M059J (cell line): Measurements from ENCODE around the gene GBGT1. TPM values are rescaled to one million over a fixed set of nuclear protein-coding genes. Genes with fewer than 3 reads are reported as not detected.
"Not testable (repeated sequence)": the region's sequence is repeated elsewhere in the genome, so short reads cannot be mapped to it uniquely, and the experiment has no call there.

ENCODE experiments used
- DNase-seq: peaks from one replicate; pipeline ENCODE4 v3.0.0-alpha.2; 2012; ENCODE audit warnings: low read depth
- total RNA-seq: library from RNA; depleted of rRNA; stranded (reverse); fragments of >200 nt; shearing (Covaris generic); gene quantifications from 2 replicates; pipeline ENCODE4 v1.2.3, GENCODE V29; 2014; rRNA removed

GBGT1 gene
- total RNA-seq = 0.05 and 0.44 TPM in 2 replicates

DNA sequence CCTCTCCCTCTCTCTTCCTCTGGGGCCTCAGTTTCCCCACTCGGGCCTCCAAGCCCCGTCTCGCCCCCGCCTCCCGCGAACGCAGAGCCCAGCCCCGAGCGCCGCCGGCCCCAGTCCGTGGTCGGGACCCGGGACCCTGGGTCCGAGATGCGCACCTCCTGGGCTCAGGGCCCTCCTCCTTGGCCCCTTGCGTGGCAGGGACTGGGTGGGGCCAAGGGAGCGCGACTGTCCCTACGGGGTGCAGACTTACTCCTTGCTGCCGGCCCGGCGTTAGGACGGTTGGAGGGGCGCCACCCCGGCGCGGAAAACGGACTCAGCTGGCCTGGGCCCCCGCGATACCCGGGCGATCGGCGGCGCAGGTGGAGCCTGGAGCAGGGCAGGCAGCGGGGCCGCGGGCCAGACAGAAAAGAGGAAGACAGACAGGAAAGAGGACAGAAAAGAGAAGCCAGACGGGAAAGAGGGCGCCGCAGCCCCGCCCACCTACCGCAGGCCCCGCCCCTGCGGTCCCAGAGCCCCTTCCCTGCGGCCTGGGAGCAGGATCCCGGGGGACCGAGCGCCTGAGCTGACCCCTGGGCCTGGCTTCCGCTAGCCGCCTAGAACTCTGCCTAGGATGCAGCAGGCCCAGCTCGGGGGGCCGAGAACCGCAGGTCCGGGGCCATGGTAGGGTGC lies at the start of gene GBGT1:
Gene GBGT1, minus strand, starts transcription at position 411 of the 669 bp plus-strand sequence. CDS start 1,502 bp downstream, outside the sequence.
- DNase-seq = no peak

DNA sequence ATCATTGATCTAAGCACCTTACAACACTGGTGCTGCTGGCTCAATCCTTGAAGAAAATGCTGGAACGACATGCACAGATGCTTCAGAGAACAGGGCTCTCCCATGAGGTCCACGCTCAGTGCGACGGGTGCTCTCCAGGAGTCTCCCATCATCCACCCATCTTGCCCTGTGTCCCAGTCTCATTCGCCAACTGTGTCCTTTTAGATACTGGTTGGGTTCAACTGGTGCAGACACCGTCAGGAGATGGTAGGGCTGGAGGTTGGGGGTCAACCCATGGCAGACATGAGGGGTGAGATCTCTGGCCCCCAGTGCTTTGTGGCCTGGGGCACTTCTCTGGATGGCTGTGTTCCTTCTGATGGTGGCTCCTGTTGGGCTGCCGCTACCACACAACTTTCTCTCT lies 46.9 kb upstream of the GBGT1 start:
- no peak for DNase-seq

DNA sequence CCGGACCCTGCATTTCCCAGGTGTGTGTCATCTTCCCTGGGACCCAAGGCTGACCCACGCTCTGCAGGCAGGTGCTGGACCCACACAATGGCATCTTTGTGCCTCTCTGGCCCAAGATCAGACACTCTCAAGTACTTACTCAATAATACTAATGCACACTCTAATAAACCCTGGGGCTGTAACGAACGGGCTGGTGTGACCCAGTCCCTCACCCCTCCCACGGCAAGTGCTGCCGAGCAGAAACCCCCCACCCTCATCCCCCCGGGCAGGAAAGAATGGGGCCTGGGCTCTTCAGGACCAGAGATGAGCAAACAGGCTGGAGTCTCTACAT lies 46.5 kb upstream of the GBGT1 start:
- DNase-seq = no peak

DNA sequence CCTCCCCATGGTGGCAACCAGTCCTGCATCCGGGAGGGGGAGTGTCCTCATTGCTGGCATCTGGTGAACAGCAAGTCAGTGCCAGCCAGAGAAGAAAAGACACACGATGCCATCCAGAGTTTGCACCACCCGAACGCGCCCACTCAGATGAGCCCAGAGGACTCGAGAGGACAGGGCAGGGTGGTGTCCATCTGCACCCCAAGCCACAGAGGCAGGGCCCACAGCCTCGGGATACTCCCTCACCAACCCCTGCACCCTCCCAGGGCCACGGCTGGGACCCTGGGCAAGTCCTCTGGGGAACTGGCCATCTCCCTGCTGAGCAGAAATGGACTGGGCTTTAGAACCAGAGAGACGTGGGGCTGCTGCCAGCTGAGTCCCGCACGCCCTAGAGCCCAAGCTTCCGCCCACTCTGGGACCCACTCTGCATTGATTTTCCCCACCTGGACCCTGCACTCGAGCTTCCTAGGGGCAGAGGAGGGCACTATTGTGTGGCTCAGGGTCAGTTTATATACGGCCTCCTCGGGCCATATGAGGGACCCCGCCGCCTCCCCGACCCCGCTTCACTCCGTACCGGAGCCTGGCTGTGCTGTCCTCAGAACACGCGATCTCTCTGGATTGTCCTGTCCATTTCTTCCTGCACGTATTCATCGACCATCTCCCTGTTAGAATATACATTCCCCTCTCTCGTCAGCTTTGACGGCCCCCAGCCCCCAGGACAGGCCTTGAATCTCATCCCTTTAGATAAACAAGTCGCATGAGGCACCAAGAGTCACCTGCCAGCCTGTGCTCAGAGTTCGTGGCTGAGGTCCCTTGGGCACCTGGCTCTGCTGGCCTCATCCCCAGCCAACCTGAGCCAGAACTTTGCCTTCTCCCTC lies 45.9 kb upstream of the GBGT1 start:
- DNase-seq = not testable (repeated sequence)

DNA sequence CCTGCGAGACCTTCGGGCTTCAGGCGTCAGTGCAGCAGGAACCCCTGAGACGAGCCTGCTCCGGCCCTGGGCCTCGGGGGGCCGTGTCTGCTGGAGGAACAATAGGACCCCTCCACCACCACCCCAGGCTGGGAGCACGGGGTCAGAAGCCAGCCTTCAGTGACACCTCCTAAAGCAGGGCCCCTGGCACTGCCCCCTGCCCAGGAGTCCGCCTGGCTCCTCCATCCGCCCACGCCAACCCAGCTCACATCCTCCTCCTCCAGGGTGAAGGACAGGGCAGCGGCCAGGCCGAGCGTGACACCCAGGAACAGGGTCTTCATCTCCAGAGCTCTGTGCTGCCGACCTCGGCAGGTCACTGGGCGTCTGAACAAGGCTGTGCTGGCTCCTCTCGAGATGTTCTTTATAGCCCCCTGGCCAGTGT lies 45.2 kb upstream of the GBGT1 start, which contains the start of gene OBP2B:
Gene OBP2B, minus strand, starts transcription at position 371 of the 421 bp plus-strand sequence. Its CDS starts 51 bp downstream, at position 320.
- not testable (repeated sequence) for DNase-seq

DNA sequence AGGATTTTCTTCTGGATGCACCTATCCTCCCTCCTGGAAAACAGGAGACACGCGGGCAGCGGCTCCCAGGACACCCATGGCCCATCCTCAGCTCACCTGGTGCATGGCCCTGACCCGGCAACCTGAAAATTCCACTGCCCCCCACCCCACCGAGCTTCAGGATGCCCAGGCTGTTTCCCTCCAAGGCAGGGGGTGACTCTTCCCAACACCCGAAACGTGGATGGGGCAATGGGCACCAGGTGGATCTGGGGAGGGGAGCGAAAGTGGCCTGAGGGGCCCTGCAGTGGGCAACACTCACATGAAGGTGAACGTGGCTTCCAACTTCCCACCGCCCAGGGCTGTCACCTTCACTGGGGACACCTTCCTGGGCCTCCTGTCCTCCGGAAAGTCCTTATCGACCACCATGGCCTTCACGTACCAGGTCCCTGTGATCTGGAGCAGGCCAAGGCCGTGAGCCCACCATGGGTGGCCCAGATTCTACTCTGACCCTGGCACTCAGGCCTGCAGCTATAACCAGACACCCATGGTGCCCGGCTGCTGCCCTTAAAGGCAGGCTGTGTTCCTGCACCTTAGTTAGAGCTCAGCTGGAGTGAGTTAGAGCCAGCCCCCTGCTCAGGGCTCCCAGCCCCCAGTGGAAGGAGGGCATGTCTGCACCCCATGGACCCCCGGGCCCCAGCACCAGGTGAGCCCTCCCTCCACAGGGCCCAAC lies 44.6 kb upstream of the GBGT1 start:
- DNase-seq = not testable (repeated sequence)

DNA sequence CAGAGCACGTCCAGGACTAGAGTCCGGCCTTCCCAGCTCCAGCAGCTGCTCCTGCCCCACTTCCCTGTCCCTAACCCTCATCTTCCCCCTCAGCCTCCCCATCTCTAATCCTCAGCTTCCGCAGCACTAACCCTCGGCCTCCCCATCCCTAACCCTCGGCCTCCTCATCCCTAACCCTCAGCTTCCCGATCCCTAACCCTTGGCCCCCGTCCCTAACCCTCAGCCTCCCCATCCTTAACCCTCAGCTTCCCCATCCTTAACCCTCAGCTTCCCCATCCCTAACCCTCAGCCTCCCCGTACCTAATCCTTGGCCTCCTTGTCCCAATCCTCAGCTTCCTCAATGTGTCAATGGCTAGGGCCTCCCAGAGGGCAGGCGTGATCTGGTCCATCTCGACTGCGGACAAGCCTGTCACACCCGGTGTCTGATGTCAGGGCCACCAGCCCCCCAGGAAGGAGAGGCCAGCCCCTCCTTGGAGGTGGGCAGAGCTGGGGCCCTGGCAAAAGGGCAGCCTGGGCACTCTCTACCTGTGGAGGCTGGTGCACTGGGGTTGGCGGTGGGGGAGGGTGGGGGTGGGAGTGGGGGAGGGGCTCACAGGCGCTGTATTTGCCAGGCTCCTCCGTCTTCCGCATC lies 43.9 kb upstream of the GBGT1 start:
- DNase-seq = no peak

DNA sequence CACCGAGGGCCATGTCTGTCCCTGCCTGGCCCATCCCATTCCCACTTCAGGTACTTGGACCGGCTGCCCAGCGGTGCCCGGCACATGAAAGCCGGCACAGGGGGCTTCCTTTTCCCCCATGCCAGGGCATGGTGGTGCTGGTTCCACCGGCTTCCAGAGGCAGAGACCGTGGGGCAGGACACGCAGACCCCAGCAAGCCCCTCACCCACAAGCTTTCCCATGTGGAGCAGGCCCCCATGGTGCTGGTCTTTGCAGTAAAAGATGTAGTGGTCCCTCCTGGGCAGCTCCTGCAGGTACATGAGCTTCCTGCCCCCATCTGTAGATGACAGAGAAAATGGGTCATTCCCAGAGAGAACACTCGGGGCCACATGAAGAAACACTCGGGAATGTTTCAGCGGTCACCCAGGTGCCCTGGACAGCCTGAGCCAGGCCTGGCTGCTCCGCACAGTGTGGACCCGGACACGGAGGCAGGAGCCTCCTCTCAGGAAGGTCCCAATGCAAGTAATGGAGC lies 43.4 kb upstream of the GBGT1 start:
- no peak for DNase-seq

DNA sequence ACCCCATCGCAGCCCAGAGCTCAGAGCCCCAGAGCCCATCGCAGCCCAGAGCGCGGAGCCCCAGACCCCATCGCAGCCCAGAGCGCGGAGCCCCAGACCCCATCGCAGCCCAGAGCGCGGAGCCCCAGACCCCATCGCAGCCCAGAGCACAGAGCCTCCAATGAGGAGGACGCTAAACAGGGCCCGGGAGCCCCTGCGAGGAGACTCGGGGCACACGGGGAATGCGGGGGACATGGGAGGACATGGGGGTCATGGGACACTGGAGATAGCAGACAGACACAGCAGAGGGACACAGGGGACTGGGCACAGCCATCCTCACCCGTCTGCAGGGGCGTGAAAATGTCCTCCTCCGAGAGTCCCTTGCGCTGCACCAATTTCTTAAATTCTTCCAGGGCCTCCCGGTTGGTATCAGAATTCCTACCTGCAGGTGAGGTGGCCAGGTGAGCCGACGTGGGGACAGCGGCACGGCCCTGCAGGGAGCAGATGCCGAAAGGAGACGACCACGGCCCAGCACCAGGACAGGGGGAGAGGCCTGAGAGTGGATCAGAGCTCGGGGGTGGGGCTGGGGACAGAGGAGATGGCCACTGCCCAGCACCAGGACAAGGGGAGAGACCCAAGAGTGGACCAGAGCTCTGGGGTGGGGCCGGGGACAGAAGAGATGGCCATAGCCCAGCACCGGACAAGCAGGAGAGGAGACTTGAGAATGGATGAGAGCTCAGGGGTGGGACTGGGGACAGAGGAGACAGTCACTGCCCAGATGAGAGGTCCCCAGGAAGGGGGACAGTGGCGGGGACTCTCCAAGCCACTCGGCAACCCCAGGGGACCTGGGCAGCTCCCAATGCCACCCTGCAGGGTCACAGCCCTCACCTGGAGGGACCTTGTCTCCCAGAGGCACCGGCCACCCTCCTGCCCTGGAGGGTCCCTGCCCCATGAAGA lies 42.5 kb upstream of the GBGT1 start:
- no peak for DNase-seq

DNA sequence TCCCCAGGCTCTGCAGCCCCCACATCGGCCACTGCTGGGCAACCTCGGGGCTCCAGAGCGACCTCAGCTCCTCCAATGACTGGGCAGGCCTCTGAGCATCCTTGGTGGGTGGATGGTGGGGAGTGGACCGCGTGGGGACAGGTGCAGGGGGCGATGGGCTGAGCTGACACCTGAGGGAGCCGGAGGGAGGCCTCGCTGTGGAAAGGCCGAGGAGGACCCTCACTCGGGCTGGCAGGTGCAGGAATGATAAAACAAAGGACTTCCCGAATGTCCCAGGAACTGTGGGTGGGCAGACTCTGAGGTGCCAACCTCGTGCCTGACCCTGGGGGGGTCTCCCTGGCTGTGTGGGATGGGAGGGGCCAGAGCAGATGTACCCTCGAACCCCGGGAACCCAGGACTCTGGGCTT lies 41.8 kb upstream of the GBGT1 start:
- not testable (repeated sequence) for DNase-seq

DNA sequence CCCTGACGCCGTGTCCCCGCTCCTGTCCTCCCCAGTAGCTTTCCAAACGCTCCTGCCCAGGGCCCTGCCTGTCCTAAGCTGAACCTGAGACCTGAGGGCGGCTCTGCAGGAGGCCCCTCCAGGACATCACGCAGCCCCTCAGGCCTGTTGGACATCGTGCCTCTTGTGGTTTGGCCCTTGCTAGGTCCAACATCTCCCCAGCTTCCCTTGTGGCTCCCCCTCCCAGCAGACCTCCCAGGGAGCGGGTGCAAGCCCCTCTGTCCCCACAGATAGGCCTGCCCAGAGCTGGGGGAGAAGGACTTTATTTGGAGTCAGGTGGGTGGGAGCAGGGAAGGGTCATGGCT lies 41.3 kb upstream of the GBGT1 start:
- no peak for DNase-seq

DNA sequence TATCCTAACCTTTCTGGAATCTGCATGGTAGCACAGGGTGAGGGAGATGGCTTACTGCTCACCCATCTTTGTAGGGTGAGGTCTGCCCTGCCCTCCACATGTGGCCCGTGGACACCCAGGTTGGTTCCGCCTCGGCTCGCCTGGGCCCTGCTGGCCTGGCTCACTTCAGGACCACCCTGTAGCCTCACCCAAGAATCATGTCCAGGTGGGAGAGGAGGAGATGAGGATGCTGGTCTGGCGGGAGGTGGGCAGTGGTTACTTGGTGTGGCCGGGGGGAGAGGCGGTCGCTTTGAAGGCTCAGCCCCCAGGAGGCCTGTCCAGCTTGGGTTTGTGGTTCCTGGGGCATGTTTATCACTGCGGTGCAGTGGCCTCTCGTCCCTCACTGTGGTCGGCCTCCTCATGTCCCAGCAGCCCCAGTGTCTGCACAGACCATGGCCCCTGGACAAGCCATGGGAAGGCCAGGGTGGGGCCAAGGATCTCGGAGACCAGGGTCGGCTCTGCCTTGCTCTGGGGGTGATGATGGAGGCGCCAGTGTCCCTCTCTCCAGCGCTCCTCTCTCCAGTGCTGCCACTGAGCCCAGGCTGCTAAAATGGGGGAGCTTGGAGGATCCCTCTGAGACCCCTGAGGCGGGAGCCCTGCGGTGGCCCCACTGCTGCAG lies 40.8 kb upstream of the GBGT1 start:
- no peak for DNase-seq

DNA sequence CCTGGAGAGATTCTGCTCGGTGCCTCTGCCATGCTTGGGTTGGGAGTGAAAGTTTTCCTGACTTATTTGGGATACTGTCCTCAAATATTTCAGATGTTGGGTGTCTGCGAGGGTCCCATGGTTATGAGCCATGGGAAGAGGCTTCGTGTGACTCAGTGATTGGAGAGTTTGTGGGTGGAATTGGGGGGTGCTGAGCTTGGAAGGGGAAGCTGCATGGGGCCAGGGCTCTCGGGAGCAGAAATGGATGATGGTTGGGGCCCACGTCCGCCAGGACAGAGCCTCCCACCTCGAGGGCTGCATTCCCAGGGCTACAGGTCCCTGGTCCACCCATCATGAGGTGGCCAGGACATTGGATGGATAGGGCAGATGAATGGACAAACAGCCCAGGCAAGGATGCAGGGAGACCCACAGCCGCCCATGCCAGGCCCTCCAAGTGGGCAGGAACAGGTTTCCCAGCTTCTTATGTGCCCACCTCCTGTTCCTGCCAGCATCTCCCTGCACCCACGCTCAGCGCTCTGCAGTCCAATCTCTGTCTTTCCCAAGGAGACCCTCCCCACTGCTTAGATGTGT lies 39.9 kb upstream of the GBGT1 start:
- DNase-seq = no peak

DNA sequence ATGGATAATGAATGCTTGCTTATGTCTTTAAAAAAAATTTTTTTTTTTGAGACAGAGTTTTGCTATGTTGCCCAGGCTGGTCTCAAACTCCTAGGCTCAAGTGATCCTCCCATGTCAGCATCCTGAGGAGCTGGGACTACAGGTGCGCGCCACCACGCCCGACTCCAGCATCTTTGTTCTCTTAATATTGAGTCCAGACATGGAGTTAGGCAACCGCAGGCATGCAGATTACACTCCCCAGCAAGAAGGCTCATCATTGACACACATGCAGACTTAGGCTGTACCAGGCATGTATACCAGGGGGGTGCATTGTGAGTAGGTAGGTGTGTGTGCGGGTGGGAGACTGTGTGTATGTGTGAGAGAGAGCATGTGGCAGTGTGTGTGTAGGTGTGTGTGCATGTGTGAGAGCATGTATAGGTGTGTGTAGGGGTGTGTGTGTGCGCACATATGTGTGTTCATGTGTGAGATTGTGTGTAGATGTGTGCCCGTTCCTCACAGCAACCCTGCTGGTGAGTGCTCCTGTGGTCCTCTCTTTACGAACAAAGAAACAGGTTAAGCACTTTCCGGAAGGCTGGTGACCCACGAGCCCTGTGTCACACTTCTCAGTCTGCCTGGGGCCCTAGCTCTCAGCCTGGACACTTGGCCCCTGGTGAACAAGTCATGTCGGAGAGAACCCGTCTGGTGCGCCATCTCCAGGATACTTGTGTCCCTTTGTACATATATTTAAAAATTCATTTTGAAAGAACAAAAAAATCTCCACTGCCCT lies 39.2 kb upstream of the GBGT1 start:
- no peak for DNase-seq

DNA sequence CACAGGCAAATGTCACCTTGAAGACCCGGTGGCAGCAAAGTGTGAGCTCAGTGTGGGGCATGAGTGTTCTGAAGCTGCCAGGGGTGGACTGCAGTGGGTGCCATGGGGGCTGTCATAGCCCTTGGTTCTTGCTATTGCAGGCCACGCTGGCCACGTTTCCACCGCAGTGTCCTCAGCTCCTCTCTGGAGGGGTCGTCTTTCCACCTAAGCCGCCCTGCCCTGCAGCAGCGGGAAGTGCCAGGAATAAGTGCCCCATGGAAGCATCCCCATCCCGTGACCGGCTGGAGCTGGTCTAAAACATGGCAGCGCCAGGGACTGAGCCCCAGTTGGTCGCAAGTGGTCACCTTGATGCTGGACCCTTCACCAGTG lies 38.4 kb upstream of the GBGT1 start:
- no peak for DNase-seq

DNA sequence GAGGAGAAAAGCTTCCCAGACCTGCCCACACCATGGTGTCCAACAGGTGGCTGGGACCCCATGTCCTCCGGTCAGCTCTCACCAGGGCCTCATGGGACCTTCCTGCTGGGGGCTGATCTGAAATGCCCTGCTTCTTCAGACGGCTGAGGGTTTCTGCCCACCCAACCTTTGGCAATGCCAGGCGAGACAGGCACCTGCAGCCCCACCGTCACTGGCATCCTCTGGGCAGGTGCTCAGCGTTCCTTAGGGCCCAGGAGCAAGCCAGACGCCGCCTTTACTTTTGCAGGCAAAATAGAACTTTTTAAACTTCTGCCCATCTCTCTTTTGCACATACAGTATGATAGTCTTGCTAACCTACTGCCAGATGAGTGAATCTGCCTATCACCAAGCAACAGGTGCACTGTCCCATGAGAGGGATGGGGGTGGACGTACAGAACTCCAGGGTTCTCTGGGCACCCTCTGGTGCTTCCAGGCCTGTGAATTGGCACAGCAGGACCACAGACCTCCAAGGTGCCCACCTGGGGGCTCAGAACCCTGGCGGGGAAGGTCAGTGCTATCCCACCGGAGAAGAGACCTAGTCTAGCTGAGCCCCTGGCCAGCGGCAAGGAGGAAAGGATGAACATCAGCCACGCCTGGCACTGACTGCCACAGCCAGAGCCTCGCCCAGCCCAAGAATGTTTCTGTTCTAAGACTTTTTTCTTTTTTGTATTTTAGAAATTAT lies 37.9 kb upstream of the GBGT1 start:
- DNase-seq = no peak

DNA sequence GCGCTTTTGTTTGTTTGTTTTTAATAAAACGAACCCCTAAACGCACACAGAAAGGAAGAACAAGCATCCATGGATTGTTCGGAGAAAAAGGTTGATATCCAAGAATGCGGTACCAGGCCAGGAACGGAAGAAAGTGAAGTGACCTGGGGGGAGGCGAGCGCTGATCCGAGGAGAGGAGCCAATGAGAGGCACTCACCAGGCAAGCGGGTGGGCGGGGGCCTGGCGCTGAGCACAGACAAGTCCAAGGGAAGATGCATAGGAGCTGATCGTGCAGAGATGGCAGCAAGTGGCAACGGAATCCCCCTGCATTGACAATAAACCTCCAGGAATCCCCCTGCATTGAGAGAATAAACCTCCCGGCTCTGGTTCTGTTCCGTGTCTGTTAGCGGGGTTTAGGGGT lies 36.9 kb upstream of the GBGT1 start:
- DNase-seq = no peak

DNA sequence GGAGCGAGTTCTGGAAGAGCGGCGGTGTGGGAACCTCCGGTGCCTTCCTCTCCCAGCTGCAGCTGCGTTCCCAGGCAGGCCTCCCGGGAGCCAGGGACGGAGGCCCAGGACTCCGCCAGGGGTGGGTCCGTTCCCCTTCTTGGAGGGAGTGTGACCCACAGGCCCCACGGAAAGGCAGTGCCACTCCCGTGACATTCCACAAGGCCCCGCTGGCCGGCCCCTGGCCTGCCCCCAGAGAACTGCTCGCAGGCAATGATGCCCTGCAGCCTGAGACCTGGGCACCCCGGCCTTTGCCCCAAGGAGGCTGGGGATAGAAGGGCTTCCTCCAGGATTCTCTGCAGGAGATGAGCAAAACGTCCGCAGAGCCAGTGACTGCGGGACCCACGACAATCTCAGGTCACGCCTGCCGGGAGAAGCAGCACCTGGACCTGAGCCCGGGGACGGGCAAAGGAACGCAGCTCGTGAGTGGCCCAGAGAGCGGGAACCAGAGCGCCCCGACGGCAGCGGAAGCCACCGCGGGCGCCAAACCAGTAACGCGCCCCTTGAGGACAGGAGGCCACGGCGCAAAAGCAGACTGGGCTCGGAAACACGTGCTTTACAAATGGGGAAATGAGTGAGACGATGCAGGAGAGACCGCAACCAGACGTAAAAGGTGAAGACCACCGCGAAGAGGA lies 36.1 kb upstream of the GBGT1 start:
- DNase-seq = no peak
